ENCODE measurements around the gene SCYGR2. TPM values are rescaled to one million over a fixed set of nuclear protein-coding genes. Genes with fewer than 3 reads are reported as not detected.

Gene SCYGR2
- polyA plus RNA-seq, 4 donors = not detected

Other genes starting within 250 kb of the SCYGR2 start
- under 1 TPM; 0.05 to 0.21 (median 0.13) TPM for gene TM4SF20, start 219.6 kb upstream of the SCYGR2 start, polyA plus RNA-seq (ENCODE audit: insufficient read length in 4 of 4)
- not detected for gene SCYGR1, start 210.9 kb upstream of the SCYGR2 start, polyA plus RNA-seq (ENCODE audit: insufficient read length in 4 of 4)
- 10 to 100 TPM; 70.8 to 80.9 (median 73.7) TPM for gene AGFG1, start 126.7 kb upstream of the SCYGR2 start, polyA plus RNA-seq (ENCODE audit: insufficient read length in 4 of 4)
- not detected for gene SCYGR3, start 15.9 kb downstream of the SCYGR2 start, polyA plus RNA-seq (ENCODE audit: insufficient read length in 4 of 4)
- gene SCYGR4, start 18.6 kb downstream of the SCYGR2 start, polyA plus RNA-seq (ENCODE audit: insufficient read length in 4 of 4) = not detected
- gene SCYGR5, start 67.9 kb downstream of the SCYGR2 start, polyA plus RNA-seq (ENCODE audit: insufficient read length in 4 of 4) = not detected
- gene SLC19A3, start 119.1 kb downstream of the SCYGR2 start, polyA plus RNA-seq (ENCODE audit: insufficient read length in 4 of 4) = 1 to 10 TPM; 6.6 to 9.8 (median 7.5) TPM
- gene SCYGR6, start 125.9 kb downstream of the SCYGR2 start, polyA plus RNA-seq (ENCODE audit: insufficient read length in 4 of 4) = not detected
- gene SCYGR7, start 129.4 kb downstream of the SCYGR2 start, polyA plus RNA-seq (ENCODE audit: insufficient read length in 4 of 4) = not detected
- not detected for gene SCYGR8, start 147.0 kb downstream of the SCYGR2 start, polyA plus RNA-seq (ENCODE audit: insufficient read length in 4 of 4)
- under 1 TPM in 2 of 4 donors, not detected in 2; 0.22 to 0.52 TPM for gene CCL20, start 214.9 kb downstream of the SCYGR2 start, polyA plus RNA-seq (ENCODE audit: insufficient read length in 4 of 4)

Measured in right renal pelvis (tissue), 4 donors.